NT2/D1 (cell line): ENCODE data around the gene KLHDC2.
"Not testable (repeated sequence)": the region's sequence is repeated elsewhere in the genome, so short reads cannot be mapped to it uniquely, and the experiment has no call there.

Experiments
- DNase-seq: peaks from one replicate; pipeline ENCODE4 v3.0.0-alpha.2; 2011; ENCODE audit warnings: low read depth, low spot score
- H3K27me3 ChIP-seq: 2 replicates; pipeline ENCODE4 v1.6.0; 2011; ENCODE audit warnings: mild to moderate bottlenecking; ENCODE audit not compliant: insufficient read length, insufficient read depth
- H3K36me3 ChIP-seq: 2 replicates; pipeline ENCODE4 v1.6.1; 2011; ENCODE audit warnings: mild to moderate bottlenecking, low read length, mixed read lengths; ENCODE audit not compliant: insufficient read depth, insufficient read length
- H3K4me1 ChIP-seq: 2 replicates; pipeline ENCODE4 v1.5.1; 2011; ENCODE audit not compliant: insufficient read depth, insufficient read length
- H3K4me3 ChIP-seq: 2 replicates; pipeline ENCODE4 v1.5.1; 2011; ENCODE audit warnings: low read depth; ENCODE audit not compliant: insufficient read length
- H3K9ac ChIP-seq: 2 replicates; pipeline ENCODE4 v1.6.0; 2011; ENCODE audit warnings: low read depth; ENCODE audit not compliant: insufficient read length
- H3K9me3 ChIP-seq: 2 replicates; pipeline ENCODE4 v1.5.1; 2011; ENCODE audit warnings: mild to moderate bottlenecking, low read length; ENCODE audit not compliant: insufficient read depth
- SUZ12 ChIP-seq: IDR thresholded peaks from 2 replicates; pipeline ENCODE4 v1.6.1; 2011; ENCODE audit not compliant: insufficient read length, insufficient read depth; ENCODE audit errors: extremely low read depth
- YY1 ChIP-seq: IDR thresholded peaks from 2 replicates; pipeline ENCODE4 v1.6.1; 2011; ENCODE audit not compliant: insufficient read length, insufficient read depth
- ZNF274 ChIP-seq: IDR thresholded peaks from 2 replicates; pipeline ENCODE4 v1.6.1; 2011; ENCODE audit warnings: mild to moderate bottlenecking, low read depth, low read length

Gene KLHDC2, protein sequence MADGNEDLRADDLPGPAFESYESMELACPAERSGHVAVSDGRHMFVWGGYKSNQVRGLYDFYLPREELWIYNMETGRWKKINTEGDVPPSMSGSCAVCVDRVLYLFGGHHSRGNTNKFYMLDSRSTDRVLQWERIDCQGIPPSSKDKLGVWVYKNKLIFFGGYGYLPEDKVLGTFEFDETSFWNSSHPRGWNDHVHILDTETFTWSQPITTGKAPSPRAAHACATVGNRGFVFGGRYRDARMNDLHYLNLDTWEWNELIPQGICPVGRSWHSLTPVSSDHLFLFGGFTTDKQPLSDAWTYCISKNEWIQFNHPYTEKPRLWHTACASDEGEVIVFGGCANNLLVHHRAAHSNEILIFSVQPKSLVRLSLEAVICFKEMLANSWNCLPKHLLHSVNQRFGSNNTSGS

DNA sequence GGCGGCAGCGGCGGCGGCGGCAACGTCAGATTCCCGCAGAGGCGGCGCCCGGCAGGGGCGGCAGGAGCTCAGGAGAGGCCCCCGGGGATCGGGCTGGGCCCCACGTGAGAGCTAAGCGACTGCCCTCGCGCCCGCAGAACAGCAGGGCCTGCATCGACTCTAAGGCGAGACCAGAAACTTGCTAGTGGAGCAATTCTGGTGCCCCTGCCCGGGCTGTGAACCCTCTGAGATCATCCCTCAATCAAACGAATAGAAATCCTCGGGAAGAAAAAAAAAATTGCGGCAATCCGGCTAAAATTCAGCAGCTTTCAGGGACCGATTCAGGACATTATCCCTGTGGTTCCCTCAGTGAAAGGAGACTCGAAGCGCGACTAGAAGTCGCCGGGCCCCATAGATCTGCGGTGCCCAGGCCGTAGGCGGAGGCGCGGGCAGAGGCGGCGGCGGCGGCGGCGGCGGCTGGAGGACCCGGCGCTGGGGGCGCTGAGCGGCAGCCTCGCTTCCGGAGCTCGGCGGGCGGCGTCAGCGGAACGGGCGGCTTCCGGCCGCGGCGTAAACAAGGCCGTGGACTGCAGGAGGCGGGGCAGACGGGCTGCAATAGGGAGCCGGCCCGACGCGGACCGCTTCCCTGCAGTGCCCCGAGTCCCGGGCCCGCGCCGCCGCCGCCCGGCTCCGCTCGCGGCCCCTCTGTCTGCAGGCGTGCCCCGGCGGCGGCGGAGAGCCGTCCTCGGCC lies at the start of gene KLHDC2:
TSS of gene KLHDC2 (plus strand) at position 583 of the 730 bp plus-strand sequence. CDS start 316 bp downstream, outside the sequence.
- Histone ChIP-seq H3K9me3 (no peaks in the 10 kb centered on the region), H3K36me3 (peaks cover 3% of the 10 kb centered on the region), H3K4me1 (peaks cover 4% of the 10 kb centered on the region), H3K4me3 (peak within 1 kb of the TSS; percentile 90), H3K27me3 (no peaks in the 10 kb centered on the region), H3K9ac (peak within 1 kb of the TSS; percentile 97)
- TF ChIP-seq ZNF274 = no peak
- no peak for TF ChIP-seq YY1
- no peak for TF ChIP-seq SUZ12
- peak; percentile 68 for DNase-seq

GRCh38 chr14:49720744-49721143 lies 47.2 kb upstream of the KLHDC2 start:
- TF ChIP-seq SUZ12 = no peak
- no peak for TF ChIP-seq YY1
- TF ChIP-seq ZNF274 = no peak
- Histone ChIP-seq H3K4me3 (no peak overlapping the region), H3K36me3 (no peaks in the 10 kb centered on the region), H3K4me1 (no peaks in the 10 kb centered on the region), H3K9ac (no peak overlapping the region), H3K27me3 (no peaks in the 10 kb centered on the region), H3K9me3 (no peaks in the 10 kb centered on the region)
- no peak for DNase-seq

DNA sequence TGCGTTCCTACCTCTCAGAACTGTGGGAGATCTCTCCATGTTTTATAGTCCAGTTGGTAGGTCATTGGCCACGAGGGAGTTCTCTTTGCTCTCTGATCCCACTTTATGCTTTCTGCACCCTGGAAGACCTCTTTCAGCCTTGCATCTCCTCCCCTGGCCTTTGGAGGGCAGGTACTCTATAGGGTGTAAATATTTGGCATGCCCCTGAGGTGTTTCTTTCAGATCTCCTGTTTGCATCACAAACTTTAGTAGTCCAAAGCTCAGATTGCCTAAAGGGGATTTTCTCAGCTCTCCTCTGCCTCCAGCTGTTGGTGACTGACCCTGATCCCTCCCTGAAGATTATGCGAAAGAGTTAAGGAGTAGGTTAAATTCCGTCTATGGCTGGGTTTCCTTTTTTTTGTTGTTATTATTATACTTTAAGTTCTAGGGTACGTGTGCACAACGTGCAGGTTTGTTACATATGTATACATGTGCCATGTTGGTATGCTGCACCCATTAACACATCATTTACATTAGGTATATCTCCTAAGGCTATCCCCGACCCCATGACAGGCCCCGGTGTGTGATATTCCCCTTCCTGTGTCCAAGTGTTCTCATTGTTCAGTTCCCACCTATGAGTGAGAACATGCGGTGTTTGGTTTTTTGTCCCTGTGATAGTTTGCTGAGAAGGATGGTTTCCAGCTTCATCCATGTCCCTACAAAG lies 46.1 kb upstream of the KLHDC2 start:
- H3K4me3 ChIP-seq, H3K27me3 ChIP-seq, H3K9ac ChIP-seq, H3K9me3 ChIP-seq, H3K4me1 ChIP-seq, H3K36me3 ChIP-seq: not testable (repeated sequence)
- DNase-seq = peak; percentile 6

DNA sequence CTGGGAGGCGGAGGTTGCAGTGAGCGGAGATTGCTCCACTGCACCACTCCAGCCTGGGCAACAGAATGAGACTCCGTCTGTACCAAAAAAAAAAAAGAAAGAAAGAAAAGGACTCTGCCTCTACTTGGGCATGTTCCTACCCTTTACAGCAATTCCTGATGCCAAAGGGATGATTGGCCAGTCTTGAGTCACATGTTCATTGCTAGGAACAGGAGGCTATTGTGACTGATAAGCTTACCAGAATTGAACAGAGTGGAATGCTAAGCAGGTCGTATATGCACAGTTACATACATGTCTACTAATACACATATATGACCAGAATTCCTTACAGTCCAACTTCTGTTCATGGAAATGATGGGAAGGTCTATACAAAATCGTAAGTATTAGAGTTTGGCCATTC lies 40.8 kb upstream of the KLHDC2 start:
- H3K27me3 ChIP-seq = no peaks in the 10 kb centered on the region
- no peaks in the 10 kb centered on the region for H3K36me3 ChIP-seq
- DNase-seq = no peak
- H3K4me1 ChIP-seq = no peaks in the 10 kb centered on the region
- no peaks in the 10 kb centered on the region for H3K9me3 ChIP-seq
- no peak overlapping the region for H3K4me3 ChIP-seq
- TF ChIP-seq ZNF274 (no peak), SUZ12 (no peak), YY1 (no peak)
- no peak overlapping the region for H3K9ac ChIP-seq

GRCh38 chr14:49732896-49733295 lies 35.1 kb upstream of the KLHDC2 start:
- DNase-seq = no peak
- no peak overlapping the region for H3K4me3 ChIP-seq
- H3K36me3 ChIP-seq = no peaks in the 10 kb centered on the region
- H3K9ac ChIP-seq = no peak overlapping the region
- TF ChIP-seq YY1 (no peak), SUZ12 (no peak), ZNF274 (no peak)
- H3K9me3 ChIP-seq = no peaks in the 10 kb centered on the region
- no peaks in the 10 kb centered on the region for H3K27me3 ChIP-seq
- H3K4me1 ChIP-seq = no peaks in the 10 kb centered on the region

DNA sequence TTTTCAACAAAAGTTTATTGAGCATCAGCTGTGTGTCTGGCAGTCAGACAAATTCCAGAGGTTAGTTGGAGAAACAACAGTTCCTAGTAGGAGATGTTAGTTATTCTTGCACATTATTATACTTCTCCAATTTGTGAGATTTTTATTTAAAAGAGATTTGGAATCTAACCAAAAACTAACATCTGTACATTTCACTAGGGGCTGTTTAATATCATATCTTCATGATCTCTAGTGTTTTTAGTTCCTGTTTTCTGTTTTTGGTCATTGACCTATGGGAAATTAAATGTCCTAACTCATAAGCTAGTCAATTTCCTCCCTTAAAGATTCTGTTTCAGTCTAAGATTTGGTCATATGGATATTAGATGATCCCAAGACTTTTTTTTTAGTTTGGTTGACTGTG lies 34.1 kb upstream of the KLHDC2 start:
- DNase-seq = no peak
- no peak overlapping the region for H3K4me3 ChIP-seq

GRCh38 chr14:49735669-49736068 lies 32.3 kb upstream of the KLHDC2 start:
- not testable (repeated sequence) for H3K4me1 ChIP-seq, H3K9me3 ChIP-seq, H3K4me3 ChIP-seq, H3K9ac ChIP-seq, DNase-seq, H3K27me3 ChIP-seq, H3K36me3 ChIP-seq

More for the DNA sequence above, 34.1 kb upstream of the KLHDC2 start:
- Histone ChIP-seq H3K36me3 (no peaks in the 10 kb centered on the region), H3K9me3 (no peaks in the 10 kb centered on the region), H3K4me1 (no peaks in the 10 kb centered on the region), H3K9ac (no peak overlapping the region), H3K27me3 (no peaks in the 10 kb centered on the region)
- TF ChIP-seq YY1 (no peak), SUZ12 (no peak), ZNF274 (no peak)
